Measurements from ENCODE around the gene ARHGEF37.

ARHGEF37 gene

DNA sequence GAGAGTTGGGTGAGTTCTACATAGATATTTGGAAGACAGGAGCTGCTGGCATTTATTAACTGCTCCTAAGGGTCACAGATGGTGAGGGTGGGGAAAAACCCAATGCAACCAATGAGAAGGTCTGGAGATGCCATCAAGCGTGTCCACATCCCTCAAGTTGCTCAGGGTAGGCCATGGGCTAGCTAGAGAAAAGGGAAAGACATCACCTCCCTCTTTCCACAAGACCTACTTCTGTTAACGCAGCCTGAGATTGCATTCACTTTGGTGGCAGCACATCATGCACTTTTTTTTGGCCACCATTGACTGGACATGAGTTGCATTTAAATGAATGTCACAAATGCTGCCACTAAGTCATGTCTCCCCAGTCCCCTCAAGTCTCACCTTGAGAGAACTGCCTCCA is 71.4 kb downstream of the ARHGEF37 start:
- H3K4me3 ChIP-seq (ENCODE audit: control insufficient read depth, low read depth, low read length) = no peak overlapping the region
- TF ChIP-seq, protein P1, sequence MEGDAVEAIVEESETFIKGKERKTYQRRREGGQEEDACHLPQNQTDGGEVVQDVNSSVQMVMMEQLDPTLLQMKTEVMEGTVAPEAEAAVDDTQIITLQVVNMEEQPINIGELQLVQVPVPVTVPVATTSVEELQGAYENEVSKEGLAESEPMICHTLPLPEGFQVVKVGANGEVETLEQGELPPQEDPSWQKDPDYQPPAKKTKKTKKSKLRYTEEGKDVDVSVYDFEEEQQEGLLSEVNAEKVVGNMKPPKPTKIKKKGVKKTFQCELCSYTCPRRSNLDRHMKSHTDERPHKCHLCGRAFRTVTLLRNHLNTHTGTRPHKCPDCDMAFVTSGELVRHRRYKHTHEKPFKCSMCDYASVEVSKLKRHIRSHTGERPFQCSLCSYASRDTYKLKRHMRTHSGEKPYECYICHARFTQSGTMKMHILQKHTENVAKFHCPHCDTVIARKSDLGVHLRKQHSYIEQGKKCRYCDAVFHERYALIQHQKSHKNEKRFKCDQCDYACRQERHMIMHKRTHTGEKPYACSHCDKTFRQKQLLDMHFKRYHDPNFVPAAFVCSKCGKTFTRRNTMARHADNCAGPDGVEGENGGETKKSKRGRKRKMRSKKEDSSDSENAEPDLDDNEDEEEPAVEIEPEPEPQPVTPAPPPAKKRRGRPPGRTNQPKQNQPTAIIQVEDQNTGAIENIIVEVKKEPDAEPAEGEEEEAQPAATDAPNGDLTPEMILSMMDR (conservative IDR thresholded peaks at IDR 0.05; ENCODE audit: control insufficient read depth, insufficient read depth, low read depth, low read length) = no peak
- no peak for DNase-seq (ENCODE audit: low read depth)

DNA sequence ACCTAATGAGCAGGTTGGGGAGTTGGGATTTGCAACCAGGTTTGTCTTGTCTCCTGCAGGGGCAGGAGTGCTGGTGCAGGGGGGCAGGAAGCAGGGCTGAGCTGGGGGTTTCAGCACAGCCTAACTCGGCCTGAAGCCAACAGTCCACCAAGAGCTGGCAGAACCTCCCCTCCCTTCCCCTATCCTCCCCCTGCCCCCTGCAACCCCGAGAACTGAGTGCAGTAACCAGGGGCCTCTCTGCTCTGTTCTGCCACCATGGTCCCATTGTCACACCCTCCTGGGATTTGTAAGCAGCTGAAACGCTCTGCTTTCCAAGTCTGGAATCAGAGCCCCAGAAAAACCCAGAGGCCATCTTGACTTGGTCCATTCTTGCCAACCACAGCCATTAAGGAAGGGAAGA is 72.9 kb downstream of the ARHGEF37 start:
- no peak overlapping the region for H3K4me3 ChIP-seq (ENCODE audit: control insufficient read depth, low read depth, low read length)
- TF ChIP-seq, protein P1 (conservative IDR thresholded peaks at IDR 0.05; ENCODE audit: control insufficient read depth, insufficient read depth, low read depth, low read length) = no peak
- no peak for DNase-seq (ENCODE audit: low read depth)

DNA sequence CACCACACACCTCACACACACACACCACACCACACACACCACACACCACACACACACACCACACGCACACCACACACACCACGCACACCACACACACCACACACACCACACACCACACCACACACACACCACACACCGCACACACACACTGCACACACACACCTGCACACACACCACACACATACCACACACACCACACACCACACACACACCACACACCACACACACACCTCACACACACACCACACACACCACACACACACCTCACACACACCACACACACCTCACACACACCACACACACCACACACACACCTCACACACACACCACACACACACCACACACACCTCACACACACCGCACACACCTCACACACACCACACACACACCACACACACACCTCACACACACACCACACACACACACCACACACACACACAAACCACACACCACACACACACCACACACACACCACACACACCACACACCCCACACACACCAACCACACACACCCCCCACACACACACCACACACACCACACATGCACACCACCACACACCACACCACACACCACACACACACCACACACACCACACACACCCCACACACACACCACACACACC is 73.7 kb downstream of the ARHGEF37 start:
- DNase-seq (ENCODE audit: low read depth) = no peak
- H3K4me3 ChIP-seq (ENCODE audit: control insufficient read depth, low read depth, low read length) = no peak overlapping the region
- TF ChIP-seq, protein P1 (conservative IDR thresholded peaks at IDR 0.05; ENCODE audit: control insufficient read depth, insufficient read depth, low read depth, low read length) = no peak

GRCh38 chr5:149656576-149657182 is 75.4 kb downstream of the ARHGEF37 start:
- TF ChIP-seq, protein P1 (conservative IDR thresholded peaks at IDR 0.05; ENCODE audit: control insufficient read depth, insufficient read depth, low read depth, low read length) = peak; percentile 85
- H3K4me3 ChIP-seq (ENCODE audit: control insufficient read depth, low read depth, low read length) = no peak overlapping the region
- peak; percentile 47 for DNase-seq (ENCODE audit: low read depth)

- DNase-seq (ENCODE audit: low read depth) = no peak
- TF ChIP-seq, protein P1 (conservative IDR thresholded peaks at IDR 0.05; ENCODE audit: control insufficient read depth, insufficient read depth, low read depth, low read length) = no peak
- no peak overlapping the region for H3K4me3 ChIP-seq (ENCODE audit: control insufficient read depth, low read depth, low read length)
These were observed 76.0 kb downstream of the ARHGEF37 start for GRCh38 chr5:149657324-149657723.

GRCh38 chr5:149658299-149658698 is 77.0 kb downstream of the ARHGEF37 start:
- no peak overlapping the region for H3K4me3 ChIP-seq (ENCODE audit: control insufficient read depth, low read depth, low read length)
- no peak for DNase-seq (ENCODE audit: low read depth)
- TF ChIP-seq, protein P1 (conservative IDR thresholded peaks at IDR 0.05; ENCODE audit: control insufficient read depth, insufficient read depth, low read depth, low read length) = no peak
